GM12878 (cell line): ENCODE measurements around the gene TBC1D22B. TPM values are rescaled to one million over a fixed set of nuclear protein-coding genes. Genes with fewer than 3 reads are reported as not detected.

ENCODE experiments used
- ATAC-seq: fragments of 200-7000 bp; cut with Tn5 transposase; 3 replicates; pipeline ENCODE4 v1.9.1; 2020; ENCODE audit warnings: mild to moderate bottlenecking, moderate library complexity
- BruUV-seq: library from RNA; stranded (reverse); fragments of 400-500 nt; replicated peaks from 2 replicates; lab custom pipeline; 2021; lab: Mats Ljungman, UMichigan
- CTCF ChIA-PET: fragments of 300-600 bp; sonication (Branson Sonifier 250); formaldehyde crosslinking; extraction: SDS; loops from one replicate; lab custom pipeline; 2021; ENCODE audit warnings: inconsistent platforms; lab: Yijun Ruan, JAX
- POLR2A ChIA-PET: fragments of 350-600 bp; formaldehyde crosslinking; extraction: SDS; loops from one replicate; lab custom pipeline; 2021; ENCODE audit warnings: inconsistent platforms; lab: Charles Lee
- RAD21 ChIA-PET: fragments of 300-600 bp; sonication (Branson Sonifier 250); formaldehyde crosslinking; loops from one replicate; lab custom pipeline; 2023; ENCODE audit warnings: antibody characterized with exemption; ENCODE audit not compliant: unreplicated experiment; lab: Charles Lee
- SMC1A ChIA-PET: fragments of 300-600 bp; sonication (Branson Sonifier 250); formaldehyde crosslinking; loops from one replicate; lab custom pipeline; 2023; ENCODE audit not compliant: unreplicated experiment, uncharacterized antibody; lab: Charles Lee
- DNase-seq: peaks from one replicate; pipeline ENCODE4 v3.0.0-alpha.2; 2011; ENCODE audit warnings: low read depth, low spot score
- FAIRE-seq: peaks from 3 replicates; lab custom pipeline; 2011; peaks lifted over from hg19 to GRCh38; lab: Jason Lieb, UNC
- H2AFZ ChIP-seq: 2 replicates; pipeline ENCODE4 v1.6.0; 2011; ENCODE audit warnings: low read depth, low read length, control low read depth; ENCODE audit not compliant: control insufficient read depth
- H3K27ac ChIP-seq: 2 replicates; pipeline ENCODE4 v1.5.1; 2011; ENCODE audit warnings: control low read depth; ENCODE audit not compliant: control insufficient read depth, insufficient read depth
- H3K27me3 ChIP-seq, 2 experiments: replicated peaks in 1 of 2; 2 replicates each; pipeline versions ENCODE4 v1.6.0 to v1.6.1; 2011; ENCODE audit warnings: low read length in 1 of 2; ENCODE audit not compliant: control insufficient read depth in 2 of 2, insufficient read depth in 2 of 2
- H3K36me3 ChIP-seq, 2 experiments: 2 replicates each; pipeline ENCODE4 v1.5.1; 2011; ENCODE audit warnings: low read length in 1 of 2; ENCODE audit not compliant: control insufficient read depth in 2 of 2, insufficient read depth in 2 of 2
- H3K4me1 ChIP-seq: 2 replicates; pipeline ENCODE4 v1.6.1; 2011; ENCODE audit warnings: mild to moderate bottlenecking, low read length, moderate library complexity, mixed read lengths; ENCODE audit not compliant: control insufficient read depth, insufficient read depth
- H3K4me2 ChIP-seq: 2 replicates; pipeline ENCODE4 v1.6.0; 2011; ENCODE audit warnings: control low read depth; ENCODE audit not compliant: control insufficient read depth, insufficient read depth
- H3K4me3 ChIP-seq: fragments of 200-600 bp; sonication (generic); 2 replicates; pipeline ENCODE4 v1.5.1; 2016
- H3K79me2 ChIP-seq: 2 replicates; pipeline ENCODE4 v1.6.0; 2011; ENCODE audit warnings: low read length; ENCODE audit not compliant: control insufficient read depth, insufficient read depth
- H3K9ac ChIP-seq: 2 replicates; pipeline ENCODE4 v1.8.0; 2011; ENCODE audit warnings: low read length, control low read depth, mixed read lengths; ENCODE audit not compliant: control insufficient read depth, insufficient read depth
- H3K9me3 ChIP-seq: replicated peaks from 3 replicates; pipeline ENCODE4 v1.5.1; 2011; ENCODE audit warnings: mild to moderate bottlenecking, low read length; ENCODE audit not compliant: control insufficient read depth, insufficient read depth
- H4K20me1 ChIP-seq: 2 replicates; pipeline ENCODE4 v1.6.0; 2011; ENCODE audit not compliant: control insufficient read depth, insufficient read depth
- ASH2L ChIP-seq: fragments of 300-600, 200-600 bp; sonication (generic); IDR thresholded peaks from 2 replicates; pipeline ENCODE4 v1.6.1; 2017; ENCODE audit warnings: low read depth, mild to moderate bottlenecking, borderline replicate concordance
- CHD4 ChIP-seq: fragments of 200-600 bp; sonication (generic); IDR thresholded peaks from 2 replicates; pipeline ENCODE4 v1.6.1; 2016; ENCODE audit warnings: mild to moderate bottlenecking
- DPF2 ChIP-seq: fragments of 450-650 bp; IDR thresholded peaks from 2 replicates; pipeline ENCODE4 v1.6.1; 2017; ENCODE audit warnings: mild to moderate bottlenecking
- MEF2B ChIP-seq: fragments of 450-650 bp; IDR thresholded peaks from 2 replicates; pipeline ENCODE4 v1.6.1; 2018; ENCODE audit warnings: mild to moderate bottlenecking, moderate library complexity; ENCODE audit not compliant: partially characterized antibody, poor library complexity, severe bottlenecking
- NR2C1 ChIP-seq: fragments of 450-650 bp; IDR thresholded peaks from 2 replicates; pipeline ENCODE4 v1.6.1; 2017; ENCODE audit warnings: antibody characterized with exemption, mild to moderate bottlenecking, moderate library complexity
- RCOR1 ChIP-seq: conservative IDR thresholded peaks from 2 replicates; pipeline ENCODE4 v1.6.1; 2012; ENCODE audit warnings: low read depth, low read length, improper control_type of control experiment
- RFX5 ChIP-seq: IDR thresholded peaks from 2 replicates; pipeline ENCODE4 v1.6.1; 2011; ENCODE audit warnings: low read depth, low read length, improper control_type of control experiment
- SKIL ChIP-seq: fragments of 450-650 bp; IDR thresholded peaks from 2 replicates; pipeline ENCODE4 v1.6.1; 2017; ENCODE audit warnings: mild to moderate bottlenecking, low read depth, inconsistent platforms; ENCODE audit not compliant: poor library complexity, severe bottlenecking
- SMARCA5 ChIP-seq: fragments of 450-650 bp; IDR thresholded peaks from 2 replicates; pipeline ENCODE4 v1.6.1; 2017; ENCODE audit warnings: mild to moderate bottlenecking
- SMC3 ChIP-seq: IDR thresholded peaks from 2 replicates; pipeline ENCODE4 v1.6.1; 2011; ENCODE audit warnings: low read length, improper control_type of control experiment, borderline replicate concordance
- SRF ChIP-seq, 2 experiments: IDR thresholded peaks; 2 replicates each; pipeline ENCODE4 v1.6.1; 2011; ENCODE audit warnings: low read depth in 2 of 2, low read length in 2 of 2, mild to moderate bottlenecking in 1 of 2, moderate library complexity in 1 of 2
- TAF1 ChIP-seq: IDR thresholded peaks from 2 replicates; pipeline ENCODE4 v1.6.1; 2011; ENCODE audit warnings: mild to moderate bottlenecking, low read depth, low read length, borderline replicate concordance
- TCF7 ChIP-seq: IDR thresholded peaks from 2 replicates; pipeline ENCODE4 v1.6.1; 2014; ENCODE audit warnings: antibody characterized with exemption, borderline replicate concordance
- WRNIP1 ChIP-seq: IDR thresholded peaks from 2 replicates; pipeline ENCODE4 v1.6.1; 2011; ENCODE audit warnings: low read depth, low read length, improper control_type of control experiment, borderline replicate concordance
- ZBED1 ChIP-seq: IDR thresholded peaks from 2 replicates; pipeline ENCODE4 v1.6.1; 2016; ENCODE audit warnings: borderline replicate concordance
- WGBS: methylation state at CpG from one replicate; pipeline ENCODE4 v1.1.6; 2016; ENCODE audit warnings: low lambda C conversion rate; ENCODE audit not compliant: insufficient replicate concordance, insufficient coverage; ENCODE audit errors: missing lambda C conversion rate; 5-methylcytosine and 5-hydroxymethylcytosine counted together
- in situ Hi-C: fragments of 300-500 bp; cut with MboI; formaldehyde crosslinking; loops from 9 replicates; pipeline ENCODE4 v1.14.3; 2018; ENCODE audit warnings: mixed read lengths
- intact Hi-C: fragments of 100-400 bp; cut with micrococcal nuclease; formaldehyde crosslinking; loops from one replicate; pipeline ENCODE4 v1.14.2; 2022; ENCODE audit not compliant: unreplicated experiment
- polyA plus RNA-seq, 11 experiments: library from polyadenylated mRNA; depleted of rRNA in 4 of 11; unstranded in 6 of 11; stranded (reverse) in 5 of 11; fragments of >200 nt; fragmentation: Nextera tagmentation in 4 of 11; fragmentation: Illumina TruSeq in 1 of 11; extraction: Ambion mirVana in 4 of 11; extraction: Trizol in 1 of 11; gene quantifications; 1 replicate in 1 of 11; 2 replicates in 10 of 11; pipeline versions ENCODE4 v1.2.1 to v1.2.3, GENCODE V29; 2011 to 2016; ENCODE audit warnings: inconsistent platforms in 2 of 11, missing spikeins in 2 of 11, low read depth in 1 of 11
- total RNA-seq, 4 experiments: library from RNA; depleted of rRNA in 3 of 4; stranded (reverse); fragments of >200 nt in 3 of 4; fragmentation: Illumina TruSeq in 1 of 4; extraction: Trizol in 1 of 4; gene quantifications; 2 replicates each; pipeline versions ENCODE4 v1.2.1 to v1.2.3, GENCODE V29; 2013 to 2021
- TF ChIP-seq, protein P1 (sequence below): fragments of 450-650 bp; IDR thresholded peaks from 2 replicates; pipeline ENCODE4 v1.6.1; 2017; ENCODE audit warnings: mild to moderate bottlenecking, moderate library complexity
- TF ChIP-seq, protein P2 (sequence below): fragments of 450-650 bp; formaldehyde crosslinking; IDR thresholded peaks from 2 replicates; pipeline ENCODE4 v1.4.0; 2020; ENCODE audit warnings: mild to moderate bottlenecking, moderate library complexity

The TBC1D22B gene
- total and polyA plus RNA-seq, 10 of the 15 experiments (the other 5 are each of a cell fraction or from before 2014, with no cell fraction given): 3.4 to 18.7 (median 14.1) TPM

DNA sequence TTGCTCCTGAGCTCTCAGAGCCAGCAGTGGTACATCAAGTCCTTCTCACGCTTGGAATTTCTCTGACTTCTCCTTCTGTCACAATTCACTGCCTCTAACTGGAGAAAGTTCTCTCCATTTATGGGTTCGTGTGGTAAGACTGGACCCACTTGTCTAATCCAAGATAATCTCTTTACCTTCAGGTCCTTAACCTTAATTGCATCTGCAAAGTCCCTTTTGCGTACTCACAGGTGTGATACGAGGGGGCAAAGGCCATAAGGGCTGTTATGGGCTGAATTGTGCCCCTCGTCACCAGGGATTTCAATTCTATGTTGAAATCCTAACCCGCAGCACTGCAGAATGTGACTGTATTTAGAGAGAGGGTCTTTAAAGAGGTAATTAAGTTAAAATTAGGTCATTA is 27.5 kb upstream of the TBC1D22B start:
- in situ Hi-C loops (no loop called here), intact Hi-C loops (no loop called here)
- TF ChIP-seq RCOR1: no peak
- TF ChIP-seq SRF (IDR thresholded peaks at IDR 0.05; ENCODE audit: low read depth in 2 of 2, low read length in 2 of 2): no peak
- no peak for TF ChIP-seq TAF1
- TF ChIP-seq ZBED1: no peak
- TF ChIP-seq SKIL: no peak
- no peak for TF ChIP-seq DPF2
- no peak for TF ChIP-seq SMC3
- TF ChIP-seq, protein P1, sequence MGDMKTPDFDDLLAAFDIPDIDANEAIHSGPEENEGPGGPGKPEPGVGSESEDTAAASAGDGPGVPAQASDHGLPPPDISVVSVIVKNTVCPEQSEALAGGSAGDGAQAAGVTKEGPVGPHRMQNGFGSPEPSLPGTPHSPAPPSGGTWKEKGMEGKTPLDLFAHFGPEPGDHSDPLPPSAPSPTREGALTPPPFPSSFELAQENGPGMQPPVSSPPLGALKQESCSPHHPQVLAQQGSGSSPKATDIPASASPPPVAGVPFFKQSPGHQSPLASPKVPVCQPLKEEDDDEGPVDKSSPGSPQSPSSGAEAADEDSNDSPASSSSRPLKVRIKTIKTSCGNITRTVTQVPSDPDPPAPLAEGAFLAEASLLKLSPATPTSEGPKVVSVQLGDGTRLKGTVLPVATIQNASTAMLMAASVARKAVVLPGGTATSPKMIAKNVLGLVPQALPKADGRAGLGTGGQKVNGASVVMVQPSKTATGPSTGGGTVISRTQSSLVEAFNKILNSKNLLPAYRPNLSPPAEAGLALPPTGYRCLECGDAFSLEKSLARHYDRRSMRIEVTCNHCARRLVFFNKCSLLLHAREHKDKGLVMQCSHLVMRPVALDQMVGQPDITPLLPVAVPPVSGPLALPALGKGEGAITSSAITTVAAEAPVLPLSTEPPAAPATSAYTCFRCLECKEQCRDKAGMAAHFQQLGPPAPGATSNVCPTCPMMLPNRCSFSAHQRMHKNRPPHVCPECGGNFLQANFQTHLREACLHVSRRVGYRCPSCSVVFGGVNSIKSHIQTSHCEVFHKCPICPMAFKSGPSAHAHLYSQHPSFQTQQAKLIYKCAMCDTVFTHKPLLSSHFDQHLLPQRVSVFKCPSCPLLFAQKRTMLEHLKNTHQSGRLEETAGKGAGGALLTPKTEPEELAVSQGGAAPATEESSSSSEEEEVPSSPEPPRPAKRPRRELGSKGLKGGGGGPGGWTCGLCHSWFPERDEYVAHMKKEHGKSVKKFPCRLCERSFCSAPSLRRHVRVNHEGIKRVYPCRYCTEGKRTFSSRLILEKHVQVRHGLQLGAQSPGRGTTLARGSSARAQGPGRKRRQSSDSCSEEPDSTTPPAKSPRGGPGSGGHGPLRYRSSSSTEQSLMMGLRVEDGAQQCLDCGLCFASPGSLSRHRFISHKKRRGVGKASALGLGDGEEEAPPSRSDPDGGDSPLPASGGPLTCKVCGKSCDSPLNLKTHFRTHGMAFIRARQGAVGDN: no peak
- TF ChIP-seq RFX5: no peak
- TF ChIP-seq, protein P2, sequence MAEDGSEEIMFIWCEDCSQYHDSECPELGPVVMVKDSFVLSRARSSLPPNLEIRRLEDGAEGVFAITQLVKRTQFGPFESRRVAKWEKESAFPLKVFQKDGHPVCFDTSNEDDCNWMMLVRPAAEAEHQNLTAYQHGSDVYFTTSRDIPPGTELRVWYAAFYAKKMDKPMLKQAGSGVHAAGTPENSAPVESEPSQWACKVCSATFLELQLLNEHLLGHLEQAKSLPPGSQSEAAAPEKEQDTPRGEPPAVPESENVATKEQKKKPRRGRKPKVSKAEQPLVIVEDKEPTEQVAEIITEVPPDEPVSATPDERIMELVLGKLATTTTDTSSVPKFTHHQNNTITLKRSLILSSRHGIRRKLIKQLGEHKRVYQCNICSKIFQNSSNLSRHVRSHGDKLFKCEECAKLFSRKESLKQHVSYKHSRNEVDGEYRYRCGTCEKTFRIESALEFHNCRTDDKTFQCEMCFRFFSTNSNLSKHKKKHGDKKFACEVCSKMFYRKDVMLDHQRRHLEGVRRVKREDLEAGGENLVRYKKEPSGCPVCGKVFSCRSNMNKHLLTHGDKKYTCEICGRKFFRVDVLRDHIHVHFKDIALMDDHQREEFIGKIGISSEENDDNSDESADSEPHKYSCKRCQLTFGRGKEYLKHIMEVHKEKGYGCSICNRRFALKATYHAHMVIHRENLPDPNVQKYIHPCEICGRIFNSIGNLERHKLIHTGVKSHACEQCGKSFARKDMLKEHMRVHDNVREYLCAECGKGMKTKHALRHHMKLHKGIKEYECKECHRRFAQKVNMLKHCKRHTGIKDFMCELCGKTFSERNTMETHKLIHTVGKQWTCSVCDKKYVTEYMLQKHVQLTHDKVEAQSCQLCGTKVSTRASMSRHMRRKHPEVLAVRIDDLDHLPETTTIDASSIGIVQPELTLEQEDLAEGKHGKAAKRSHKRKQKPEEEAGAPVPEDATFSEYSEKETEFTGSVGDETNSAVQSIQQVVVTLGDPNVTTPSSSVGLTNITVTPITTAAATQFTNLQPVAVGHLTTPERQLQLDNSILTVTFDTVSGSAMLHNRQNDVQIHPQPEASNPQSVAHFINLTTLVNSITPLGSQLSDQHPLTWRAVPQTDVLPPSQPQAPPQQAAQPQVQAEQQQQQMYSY (CRISPR knock-in tag): no peak
- no peak for TF ChIP-seq SMARCA5
- no peak for TF ChIP-seq NR2C1
- TF ChIP-seq ASH2L: no peak
- TF ChIP-seq TCF7: no peak
- TF ChIP-seq WRNIP1: no peak
- TF ChIP-seq CHD4: no peak
- TF ChIP-seq MEF2B: no peak

More for the DNA sequence above, 27.5 kb upstream of the TBC1D22B start:
- Histone ChIP-seq H3K9ac (no peak overlapping the region), H3K4me3 (no peak overlapping the region), H3K9me3 (no peaks in the 10 kb centered on the region), H2AFZ (no peak overlapping the region), H3K79me2 (no peaks in the 10 kb centered on the region), H4K20me1 (no peaks in the 10 kb centered on the region), H3K36me3 (no peaks in the 10 kb centered on the region), H3K4me1 (no peaks in the 10 kb centered on the region), H3K27ac (no peak overlapping the region), H3K27me3 (no peaks in the 10 kb centered on the region), H3K4me2 (no peak overlapping the region)
- no TSS peak for BruUV-seq
- CTCF ChIA-PET: no interaction called here
- SMC1A ChIA-PET: no interaction called here
- POLR2A ChIA-PET: no interaction called here
- no peak for FAIRE-seq
- no peak for ATAC-seq
- WGBS: 58% methylated on average over 6 of the region's 6 CpGs
- RAD21 ChIA-PET: no interaction called here
- no peak for DNase-seq
